Transverse colon (tissue), 4 donors: ENCODE data around the gene PLEKHG1. TPM values are rescaled to one million over a fixed set of nuclear protein-coding genes. Genes with fewer than 3 reads are reported as not detected.

Experiments
- DNase-seq: peaks from one replicate; pipeline ENCODE4 v3.0.0-alpha.2; 2019
- H3K27ac ChIP-seq, 4 donors: fragments of 200-600 bp; sonication (generic); 2 replicates each; pipeline ENCODE4 v1.5.1; 2016 to 2018; ENCODE audit warnings: inconsistent platforms in 4 of 4
- H3K27me3 ChIP-seq: fragments of 200-600 bp; sonication (generic); 2 replicates; pipeline ENCODE4 v1.5.1; 2017; ENCODE audit warnings: inconsistent platforms
- H3K36me3 ChIP-seq, 4 donors: fragments of 200-600 bp; sonication (generic); 2 replicates each; pipeline ENCODE4 v1.5.1; 2017 to 2019; ENCODE audit warnings: inconsistent platforms in 4 of 4
- H3K4me1 ChIP-seq, 4 donors: fragments of 200-600 bp; sonication (generic); 2 replicates each; pipeline ENCODE4 v1.5.1; 2017 to 2020; ENCODE audit warnings: inconsistent platforms in 4 of 4
- H3K4me3 ChIP-seq, 4 donors: fragments of 200-600 bp; sonication (generic); 1 replicate in 1 of 4; 2 replicates in 3 of 4; pipeline versions ENCODE4 v1.5.1 to v1.6.1; 2017 to 2019; ENCODE audit warnings: inconsistent platforms in 4 of 4
- H3K9me3 ChIP-seq, 2 donors: fragments of 200-600 bp; sonication (generic); 2 replicates each; pipeline ENCODE4 v1.5.1; 2017 to 2019; ENCODE audit warnings: inconsistent platforms in 2 of 2
- CTCF ChIP-seq, 5 experiments: fragments of 200-600 bp in 3 of 5; fragments of 450-650 bp in 2 of 5; sonication (generic) in 3 of 5; IDR thresholded peaks; 1 replicate in 2 of 5; 2 replicates in 3 of 5; pipeline ENCODE4 v1.5.1; 2016 to 2017; ENCODE audit warnings: antibody characterized with exemption in 5 of 5, inconsistent platforms in 3 of 5, mild to moderate bottlenecking in 2 of 5, moderate library complexity in 1 of 5
- EP300 ChIP-seq: sonication (generic); formaldehyde crosslinking; IDR thresholded peaks from one replicate; pipeline ENCODE4 v1.6.1; 2017; ENCODE audit warnings: antibody characterized with exemption, low read depth
- POLR2A ChIP-seq: fragments of 450-650 bp; IDR thresholded peaks from one replicate; pipeline ENCODE4 v1.6.1; 2016; ENCODE audit warnings: antibody characterized with exemption, mild to moderate bottlenecking, moderate library complexity
- POLR2AphosphoS5 ChIP-seq, 3 donors: sonication (generic); formaldehyde crosslinking; IDR thresholded peaks; one replicate each; pipeline ENCODE4 v1.6.1; 2016; ENCODE audit warnings: antibody characterized with exemption in 3 of 3
- WGBS, 2 donors: methylation state at CpG; one replicate each; pipeline ENCODE4 v1.1.5; 2018; ENCODE audit warnings: low coverage in 1 of 2; 5-methylcytosine and 5-hydroxymethylcytosine counted together
- in situ Hi-C, 4 donors: fragments of 200-750 bp; cut with MboI; loops; one replicate each; pipeline versions ENCODE4 v1.15.0 to v1.15.1; 2017; ENCODE audit warnings: low sequenced_read_pairs in 3 of 4, low pct_ligation_motif_present in 1 of 4, low pct_unique_long_range_greater_than_20kb in 1 of 4
- intact Hi-C: fragments of 100-400 bp; cut with DNase I; formaldehyde crosslinking; loops from one replicate; pipeline ENCODE4 v1.15.1; 2023; ENCODE audit warnings: low total_unique reads
- total RNA-seq, 4 donors: library from RNA; depleted of rRNA; stranded (reverse); fragments of >200 nt; gene quantifications; one replicate each; pipeline ENCODE4 v1.1.0, GENCODE V29; 2016

The PLEKHG1 gene
- total RNA-seq, 4 donors from 2014 or later: 35.4 to 93.9 (median 58.3) TPM

DNA sequence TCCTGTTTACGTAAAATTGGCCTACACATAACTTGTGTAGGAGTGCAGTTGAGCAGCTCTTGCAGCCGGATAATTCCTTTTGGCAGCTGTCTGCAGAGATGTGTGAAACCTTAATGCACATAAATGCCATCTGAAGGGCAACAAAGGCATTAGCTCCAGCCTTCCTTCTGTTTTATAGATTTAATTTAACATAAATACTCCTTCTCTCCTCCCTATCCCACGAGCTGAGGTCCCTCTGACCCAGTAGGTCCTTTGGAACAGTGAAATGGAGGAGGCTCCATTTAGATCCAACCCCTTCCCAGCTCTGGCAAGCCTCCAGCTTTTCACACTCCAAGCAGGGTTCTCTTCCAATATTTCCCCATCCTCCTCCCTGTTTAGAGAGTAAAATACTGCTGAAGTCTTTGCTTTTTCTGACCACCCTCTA, 6.5 kb downstream of the PLEKHG1 start:
- WGBS, 2 donors: 57 to 60% methylated on average over 3 of the region's 3 CpGs
- no peak overlapping the region for H3K27ac ChIP-seq
- in situ Hi-C loops: loop anchor here in 1 of 4 donors (25.0 kb wide), 1 partner anchor 206 kb away; no protein-coding TSS in a partner anchor
- DNase-seq: no peak
- H3K4me3 ChIP-seq: no peak overlapping the region
- TF ChIP-seq CTCF (IDR thresholded peaks at IDR 0.05) (no peak), POLR2AphosphoS5 (IDR thresholded peaks at IDR 0.05) (no peak), POLR2A (no peak), EP300 (no peak)
- no peaks in the 10 kb centered on the region for H3K27me3 ChIP-seq
- H3K4me1 ChIP-seq: peaks cover 0 to 11% (median 2%) of the 10 kb centered on the region in 4 donors
- H3K36me3 ChIP-seq: no peaks in the 10 kb centered on the region
- H3K9me3 ChIP-seq: no peaks in the 10 kb centered on the region
- intact Hi-C loops: no loop called here

DNA sequence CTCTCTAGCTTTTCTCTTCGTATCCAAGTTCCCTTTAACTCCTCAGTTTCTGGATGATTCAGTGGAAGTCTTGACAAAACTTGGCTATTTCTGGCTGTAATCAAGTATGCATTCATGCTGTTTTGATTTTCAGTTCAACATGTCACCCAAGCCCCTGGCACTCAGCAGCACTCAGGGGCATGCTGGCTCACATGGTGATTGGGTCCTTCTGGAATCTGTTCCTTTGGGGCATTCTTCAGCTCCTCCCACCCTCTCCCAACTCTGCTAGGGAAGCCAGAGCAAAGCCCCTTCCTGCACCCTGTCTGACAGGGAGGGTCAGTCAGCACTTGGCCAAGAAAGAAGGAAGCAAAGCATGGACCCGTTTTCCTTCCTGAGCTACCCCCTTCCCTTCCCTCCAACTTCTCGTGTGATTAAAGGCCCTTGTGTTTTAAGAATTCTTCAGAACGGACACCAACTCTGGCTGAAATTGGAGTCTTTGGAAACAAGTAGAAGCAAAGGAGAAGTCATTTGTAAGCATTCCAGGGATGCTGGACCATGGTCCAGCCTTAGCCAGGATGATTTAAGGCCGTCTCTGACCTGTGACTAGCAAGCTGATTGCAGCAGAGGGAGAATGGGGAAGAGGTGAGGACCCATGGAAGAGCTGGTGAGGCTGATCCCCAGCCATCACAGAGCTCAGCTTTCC, 7.1 kb downstream of the PLEKHG1 start:
- TF ChIP-seq POLR2A (no peak), EP300 (no peak), POLR2AphosphoS5 (IDR thresholded peaks at IDR 0.05) (no peak), CTCF (IDR thresholded peaks at IDR 0.05) (no peak)
- no peak for DNase-seq
- intact Hi-C loops: no loop called here
- Histone ChIP-seq H3K4me3 (no peak overlapping the region), H3K27me3 (no peaks in the 10 kb centered on the region), H3K36me3 (no peaks in the 10 kb centered on the region), H3K9me3 (no peaks in the 10 kb centered on the region), H3K27ac (no peak overlapping the region), H3K4me1 (peaks cover 0 to 7% (median 2%) of the 10 kb centered on the region in 4 donors)
- 54 to 68% methylated on average over 4 to 5 of the region's 5 CpGs for WGBS, 2 donors
- in situ Hi-C loops: loop anchor here in 1 of 4 donors (25.0 kb wide), 1 partner anchor 206 kb away; no protein-coding TSS in a partner anchor

- no peak overlapping the region for H3K27ac ChIP-seq
- 69 to 97% methylated on average over 3 of the region's 3 CpGs for WGBS, 2 donors
Observed at GRCh38 chr6:150607329-150607650, 7.6 kb downstream of the PLEKHG1 start.

GRCh38 chr6:150610584-150610983, 10.9 kb downstream of the PLEKHG1 start:
- TF ChIP-seq EP300 (no peak), POLR2A (no peak), CTCF (IDR thresholded peaks at IDR 0.05) (no peak), POLR2AphosphoS5 (IDR thresholded peaks at IDR 0.05) (no peak)
- intact Hi-C loops: no loop called here
- Histone ChIP-seq H3K9me3 (no peaks in the 10 kb centered on the region), H3K4me1 (peaks cover 0 to 7% (median 2%) of the 10 kb centered on the region in 4 donors), H3K27me3 (no peaks in the 10 kb centered on the region), H3K36me3 (no peaks in the 10 kb centered on the region), H3K27ac (no peak overlapping the region), H3K4me3 (no peak overlapping the region)
- no peak for DNase-seq
- in situ Hi-C loops: loop anchor here in 1 of 4 donors (25.0 kb wide), 1 partner anchor 202 kb away; no protein-coding TSS in a partner anchor

More at GRCh38 chr6:150607329-150607650, 7.6 kb downstream of the PLEKHG1 start:
- TF ChIP-seq POLR2A: no peak
- TF ChIP-seq EP300: no peak
- TF ChIP-seq POLR2AphosphoS5 (IDR thresholded peaks at IDR 0.05): no peak
- TF ChIP-seq CTCF (IDR thresholded peaks at IDR 0.05): no peak
- Histone ChIP-seq H3K4me3 (no peak overlapping the region), H3K4me1 (peaks cover 0 to 7% (median 2%) of the 10 kb centered on the region in 4 donors), H3K36me3 (no peaks in the 10 kb centered on the region), H3K27me3 (no peaks in the 10 kb centered on the region), H3K9me3 (no peaks in the 10 kb centered on the region)
- no peak for DNase-seq
- intact Hi-C loops: no loop called here
- in situ Hi-C loops: loop anchor here in 1 of 4 donors (25.0 kb wide), 1 partner anchor 205 kb away; no protein-coding TSS in a partner anchor
